ENCODE data around the gene KRTAP4-1. TPM values are rescaled to one million over a fixed set of nuclear protein-coding genes. Genes with fewer than 3 reads are reported as not detected.
"Not testable (repeated sequence)": the region's sequence is repeated elsewhere in the genome, so short reads cannot be mapped to it uniquely, and the experiment has no call there.

The KRTAP4-1 gene
- total RNA-seq, 1 donor from 2014 or later = not detected

GRCh38 chr17:41189837-41190318 is 5.2 kb upstream of the KRTAP4-1 start, which contains the start of gene KRTAP9-1:
Gene KRTAP9-1 (plus strand): TSS chr17:41189887. CDS start chr17:41189887, 0 bp downstream.
- H3K36me3 Mint-ChIP-seq (ENCODE audit: low read depth); H3K4me1 Mint-ChIP-seq; H3K27me3 Mint-ChIP-seq; H3K4me3 Mint-ChIP-seq; intact Hi-C loops (cut with micrococcal nuclease); H3K27ac Mint-ChIP-seq; H3K9me3 Mint-ChIP-seq: not testable (repeated sequence)
- peak; percentile 22 for DNase-seq

- Mint-ChIP-seq H3K4me3 (no peak overlapping the region), H3K36me3 (ENCODE audit: low read depth) (no peaks in the 10 kb centered on the region), H3K27me3 (peaks cover 4% of the 10 kb centered on the region), H3K27ac (no peak overlapping the region), H3K9me3 (no peaks in the 10 kb centered on the region), H3K4me1 (no peaks in the 10 kb centered on the region)
- intact Hi-C loops (cut with micrococcal nuclease) = no loop called here
- DNase-seq = no peak
These were observed 2.2 kb upstream of the KRTAP4-1 start for GRCh38 chr17:41186872-41187271.

- intact Hi-C loops (cut with micrococcal nuclease) = no loop called here
- no peak for DNase-seq
- Mint-ChIP-seq H3K4me3 (no peak overlapping the region), H3K36me3 (ENCODE audit: low read depth) (no peaks in the 10 kb centered on the region), H3K27me3 (peaks cover 2% of the 10 kb centered on the region), H3K4me1 (no peaks in the 10 kb centered on the region), H3K27ac (no peak overlapping the region), H3K9me3 (no peaks in the 10 kb centered on the region)
These were observed 290 bp upstream of the KRTAP4-1 start for GRCh38 chr17:41185001-41185400.

GRCh38 chr17:41178843-41179616 is 5.7 kb downstream of the KRTAP4-1 start:
- Mint-ChIP-seq H3K4me1 (no peaks in the 10 kb centered on the region), H3K27me3 (peaks cover 2% of the 10 kb centered on the region), H3K27ac (no peak overlapping the region), H3K36me3 (ENCODE audit: low read depth) (no peaks in the 10 kb centered on the region), H3K4me3 (no peak overlapping the region), H3K9me3 (no peaks in the 10 kb centered on the region)
- no peak for DNase-seq
- intact Hi-C loops (cut with micrococcal nuclease) = no loop called here

- Mint-ChIP-seq H3K4me1 (no peaks in the 10 kb centered on the region), H3K4me3 (no peak overlapping the region)
- intact Hi-C loops (cut with micrococcal nuclease) = no loop called here
These were observed 6.4 kb downstream of the KRTAP4-1 start for GRCh38 chr17:41178341-41178740.

GRCh38 chr17:41177727-41178271 is 6.9 kb downstream of the KRTAP4-1 start, which contains the start of gene KRTAP4-2:
Gene KRTAP4-2 (minus strand): TSS chr17:41178221. CDS start chr17:41178164, 57 bp downstream.
- intact Hi-C loops (cut with micrococcal nuclease) = no loop called here
- H3K36me3 Mint-ChIP-seq (ENCODE audit: low read depth) = no peaks in the 10 kb centered on the region
- no peak within 1 kb of the TSS for H3K27ac Mint-ChIP-seq
- H3K4me3 Mint-ChIP-seq = no peak within 1 kb of the TSS
- peaks cover 2% of the 10 kb centered on the region for H3K27me3 Mint-ChIP-seq
- H3K9me3 Mint-ChIP-seq = no peaks in the 10 kb centered on the region
- no peaks in the 10 kb centered on the region for H3K4me1 Mint-ChIP-seq
- DNase-seq = no peak

More at GRCh38 chr17:41178341-41178740, 6.4 kb downstream of the KRTAP4-1 start:
- no peak for DNase-seq
- Mint-ChIP-seq H3K27ac (no peak overlapping the region), H3K9me3 (no peaks in the 10 kb centered on the region), H3K27me3 (peaks cover 2% of the 10 kb centered on the region), H3K36me3 (ENCODE audit: low read depth) (no peaks in the 10 kb centered on the region)

GRCh38 chr17:41176744-41177387 is 7.8 kb downstream of the KRTAP4-1 start:
- Mint-ChIP-seq H3K9me3 (no peaks in the 10 kb centered on the region), H3K36me3 (ENCODE audit: low read depth) (no peaks in the 10 kb centered on the region), H3K4me3 (no peak overlapping the region), H3K27ac (no peak overlapping the region), H3K27me3 (no peaks in the 10 kb centered on the region), H3K4me1 (no peaks in the 10 kb centered on the region)
- no peak for DNase-seq
- intact Hi-C loops (cut with micrococcal nuclease) = no loop called here

- intact Hi-C loops (cut with micrococcal nuclease) = no loop called here
- Mint-ChIP-seq H3K27me3 (peaks cover 2% of the 10 kb centered on the region), H3K27ac (no peak overlapping the region), H3K4me3 (no peak overlapping the region), H3K36me3 (ENCODE audit: low read depth) (no peaks in the 10 kb centered on the region), H3K4me1 (no peaks in the 10 kb centered on the region), H3K9me3 (no peaks in the 10 kb centered on the region)
- DNase-seq = no peak
These were observed 12.8 kb downstream of the KRTAP4-1 start for GRCh38 chr17:41171886-41172285.

GRCh38 chr17:41168121-41168520 is 16.6 kb downstream of the KRTAP4-1 start, which contains the start of gene KRTAP4-3:
Gene KRTAP4-3 (minus strand): TSS chr17:41168221. CDS start chr17:41168172, 49 bp downstream.
- H3K4me1 Mint-ChIP-seq = no peaks in the 10 kb centered on the region
- intact Hi-C loops (cut with micrococcal nuclease) = no loop called here
- no peaks in the 10 kb centered on the region for H3K36me3 Mint-ChIP-seq (ENCODE audit: low read depth)
- H3K27me3 Mint-ChIP-seq = peaks cover 2% of the 10 kb centered on the region
- H3K27ac Mint-ChIP-seq = no peak within 1 kb of the TSS
- no peak for DNase-seq
- no peaks in the 10 kb centered on the region for H3K9me3 Mint-ChIP-seq
- no peak within 1 kb of the TSS for H3K4me3 Mint-ChIP-seq

- Mint-ChIP-seq H3K4me1 (no peaks in the 10 kb centered on the region), H3K36me3 (ENCODE audit: low read depth) (no peaks in the 10 kb centered on the region), H3K4me3 (no peak overlapping the region), H3K27ac (no peak overlapping the region), H3K27me3 (peaks cover 2% of the 10 kb centered on the region), H3K9me3 (no peaks in the 10 kb centered on the region)
- intact Hi-C loops (cut with micrococcal nuclease) = no loop called here
- no peak for DNase-seq
These were observed 17.1 kb downstream of the KRTAP4-1 start for GRCh38 chr17:41167561-41167960.

- H3K9me3 Mint-ChIP-seq = no peaks in the 10 kb centered on the region
- no peaks in the 10 kb centered on the region for H3K4me1 Mint-ChIP-seq
- H3K4me3 Mint-ChIP-seq = no peak overlapping the region
- DNase-seq = no peak
- intact Hi-C loops (cut with micrococcal nuclease) = no loop called here
- H3K27ac Mint-ChIP-seq = no peak overlapping the region
- no peaks in the 10 kb centered on the region for H3K27me3 Mint-ChIP-seq
- H3K36me3 Mint-ChIP-seq (ENCODE audit: low read depth) = no peaks in the 10 kb centered on the region
These were observed 20.9 kb downstream of the KRTAP4-1 start for GRCh38 chr17:41163828-41164227.

GRCh38 chr17:41160648-41161047 is 24.1 kb downstream of the KRTAP4-1 start, which contains the start of gene KRTAP4-4:
Gene KRTAP4-4 (minus strand): TSS chr17:41160748. CDS start chr17:41160691, 57 bp downstream.
- no peak within 1 kb of the TSS for H3K4me3 Mint-ChIP-seq
- intact Hi-C loops (cut with micrococcal nuclease) = no loop called here

GRCh38 chr17:41160190-41160589 is 24.5 kb downstream of the KRTAP4-1 start:
- H3K4me3 Mint-ChIP-seq; intact Hi-C loops (cut with micrococcal nuclease); H3K9me3 Mint-ChIP-seq; H3K27me3 Mint-ChIP-seq; H3K36me3 Mint-ChIP-seq (ENCODE audit: low read depth); H3K4me1 Mint-ChIP-seq; DNase-seq; H3K27ac Mint-ChIP-seq: not testable (repeated sequence)

More at GRCh38 chr17:41160648-41161047, 24.1 kb downstream of the KRTAP4-1 start, which contains the start of gene KRTAP4-4:
- H3K36me3 Mint-ChIP-seq (ENCODE audit: low read depth) = no peaks in the 10 kb centered on the region
- DNase-seq = no peak
- no peaks in the 10 kb centered on the region for H3K4me1 Mint-ChIP-seq
- no peaks in the 10 kb centered on the region for H3K9me3 Mint-ChIP-seq
- H3K27ac Mint-ChIP-seq = no peak within 1 kb of the TSS
- peaks cover 8% of the 10 kb centered on the region for H3K27me3 Mint-ChIP-seq

- no peaks in the 10 kb centered on the region for H3K36me3 Mint-ChIP-seq (ENCODE audit: low read depth)
- no peak overlapping the region for H3K4me3 Mint-ChIP-seq
- no peak for DNase-seq
- peaks cover 16% of the 10 kb centered on the region for H3K27me3 Mint-ChIP-seq
- H3K4me1 Mint-ChIP-seq = no peaks in the 10 kb centered on the region
- no peak overlapping the region for H3K27ac Mint-ChIP-seq
- intact Hi-C loops (cut with micrococcal nuclease) = no loop called here
- H3K9me3 Mint-ChIP-seq = no peaks in the 10 kb centered on the region
These were observed 30.9 kb downstream of the KRTAP4-1 start for GRCh38 chr17:41153856-41154255.
